D721Med (cell line): ENCODE measurements around the gene LMX1A.

Experiments
- DNase-seq: peaks from one replicate; pipeline ENCODE4 v3.0.0; 2011; ENCODE audit warnings: low spot score; ENCODE audit not compliant: insufficient read length
- FAIRE-seq: peaks from 2 replicates; lab custom pipeline; 2011; peaks lifted over from hg19 to GRCh38; lab: Jason Lieb, UNC
- CTCF ChIP-seq: IDR thresholded peaks from 2 replicates; pipeline ENCODE4 v1.5.1; 2012; ENCODE audit warnings: mild to moderate bottlenecking, control low read depth; ENCODE audit not compliant: insufficient read depth; ENCODE audit errors: missing control alignments

The LMX1A gene

GRCh38 chr1:165189011-165189410 is 167.5 kb downstream of the LMX1A start:
- FAIRE-seq = peak; percentile 75
- no peak for DNase-seq
- no peak for TF ChIP-seq CTCF

- TF ChIP-seq CTCF = no peak
- FAIRE-seq (no peak), DNase-seq (no peak)
Measured at GRCh38 chr1:165187031-165188009, 169.2 kb downstream of the LMX1A start.

- DNase-seq (no peak), FAIRE-seq (no peak)
- TF ChIP-seq CTCF = no peak
Measured at GRCh38 chr1:165185161-165185889, 171.2 kb downstream of the LMX1A start.

GRCh38 chr1:165182975-165183374 is 173.5 kb downstream of the LMX1A start:
- DNase-seq = no peak
- TF ChIP-seq CTCF = no peak
- no peak for FAIRE-seq

GRCh38 chr1:165179306-165179705 is 177.2 kb downstream of the LMX1A start:
- no peak for FAIRE-seq
- no peak for TF ChIP-seq CTCF

GRCh38 chr1:165174491-165174890 is 182.0 kb downstream of the LMX1A start:
- FAIRE-seq (no peak), DNase-seq (no peak)
- TF ChIP-seq CTCF = no peak

More at GRCh38 chr1:165179306-165179705, 177.2 kb downstream of the LMX1A start:
- no peak for DNase-seq
